ENCODE results near the gene C1orf105. TPM values are rescaled to one million over a fixed set of nuclear protein-coding genes. Genes with fewer than 3 reads are reported as not detected.

C1orf105 gene
- total and polyA plus RNA-seq, 2 of the 8 experiments (the other 6 are each of a cell fraction or from before 2014, with no cell fraction given), result not detected

DNA sequence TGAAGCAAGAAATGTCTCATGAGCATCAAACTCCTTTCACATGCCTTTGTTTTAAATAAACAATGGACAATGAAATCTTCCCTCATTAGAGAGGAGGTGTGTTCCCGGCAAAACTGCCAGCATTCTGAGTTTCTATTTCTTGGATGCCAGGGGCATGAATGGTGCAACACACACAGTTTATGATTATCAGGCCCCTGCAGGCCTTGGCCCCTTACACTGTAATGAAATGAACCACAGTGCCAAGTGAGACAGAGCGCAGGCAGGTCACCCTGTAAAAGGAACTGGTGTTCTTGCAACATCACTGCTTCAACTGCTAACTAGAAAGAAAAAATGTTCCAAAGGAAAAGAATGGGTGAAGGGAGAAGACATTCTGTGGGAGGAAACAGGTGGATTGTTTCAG, 27.2 kb downstream of the C1orf105 start:
- Histone ChIP-seq H3K4me3 (ENCODE audit: extremely low read depth in 1 of 4, insufficient read depth in 2 of 4, low read depth in 3 of 4, low read length in 4 of 4) (no peak overlapping the region), H4K91ac (replicated peaks; ENCODE audit: insufficient read length, low read length) (no peak overlapping the region), H3K4me2 (ENCODE audit: insufficient read depth in 1 of 2, low read depth in 2 of 2, low read length in 2 of 2) (no peak overlapping the region), H4K5ac (ENCODE audit: insufficient read length, low read depth, low read length) (no peak overlapping the region), H3K23ac (ENCODE audit: insufficient read length) (no peak overlapping the region), H3K9me3 (ENCODE audit: insufficient read depth in 2 of 2, low read depth in 1 of 2, low read length in 1 of 2) (no peaks in the 10 kb centered on the region), H3K14ac (ENCODE audit: insufficient read length) (no peak overlapping the region), H3K4ac (replicated peaks; ENCODE audit: insufficient read length, low read depth, low read length) (no peak overlapping the region), H3K18ac (ENCODE audit: extremely low read depth, low read length) (no peak overlapping the region), H2BK12ac (ENCODE audit: low read depth, low read length) (no peak overlapping the region), H2AFZ (ENCODE audit: low read length) (no peak overlapping the region), H3K9ac (replicated peaks in 1 of 4; ENCODE audit: extremely low read depth in 1 of 4, low read depth in 3 of 4, low read length in 3 of 4) (no peak overlapping the region), H2BK120ac (replicated peaks; ENCODE audit: low read depth, low read length) (no peak overlapping the region), H2BK5ac (ENCODE audit: low read depth, low read length) (no peak overlapping the region), H3K79me1 (ENCODE audit: low read depth, low read length) (no peaks in the 10 kb centered on the region), H3K23me2 (ENCODE audit: low read depth, low read length) (no peaks in the 10 kb centered on the region), H2BK15ac (ENCODE audit: low read length) (no peak overlapping the region), H4K8ac (ENCODE audit: extremely low read depth, insufficient read depth, low read length) (no peak overlapping the region), H3K36me3 (ENCODE audit: control insufficient read depth in 2 of 4, insufficient read depth in 4 of 4, low read length in 3 of 4) (no peaks in the 10 kb centered on the region), H3K79me2 (ENCODE audit: control insufficient read depth in 1 of 2, insufficient read depth in 2 of 2, low read length in 2 of 2) (peaks cover 0 to 8% of the 10 kb centered on the region in 2 experiments; a peak in 2 of 4 replicates), H3K27me3 (replicated peaks in 1 of 4; ENCODE audit: control insufficient read depth in 3 of 4, extremely low read depth in 1 of 4, insufficient read depth in 3 of 4, low read length in 3 of 4) (peaks cover 0 to 2% (median 0%) of the 10 kb centered on the region in 4 experiments; a peak in 1 of 7 replicates), H3K56ac (replicated peaks; ENCODE audit: insufficient read length, low read depth, low read length) (no peak overlapping the region), H3K27ac (ENCODE audit: low read depth, low read length) (no peak overlapping the region), H2AK5ac (ENCODE audit: low read depth, low read length) (no peak overlapping the region), H4K20me1 (replicated peaks in 1 of 2; ENCODE audit: control insufficient read depth in 1 of 2, insufficient read depth in 2 of 2, low read length in 2 of 2) (no peaks in the 10 kb centered on the region), H3K4me1 (replicated peaks in 1 of 4; ENCODE audit: control insufficient read depth in 3 of 4, insufficient read depth in 4 of 4, low read length in 3 of 4) (no peaks in the 10 kb centered on the region), H2BK20ac (ENCODE audit: low read length) (no peak overlapping the region)
- POLR2A ChIA-PET (ENCODE audit: partially characterized antibody), result no interaction called here
- no peak for DNase-seq (ENCODE audit: low read depth in 1 of 2, low spot score in 2 of 2)
- FAIRE-seq, result no peak
- TF ChIP-seq ZNF274 (IDR thresholded peaks at IDR 0.05; ENCODE audit: borderline replicate concordance, extremely low read depth, low read length) (no peak), NANOG (IDR thresholded peaks at IDR 0.05; ENCODE audit: insufficient read depth, low read depth, low read length, poor library complexity, severe bottlenecking) (no peak), SIRT6 (IDR thresholded peaks at IDR 0.05; ENCODE audit: low read length) (no peak)
- 87% methylated on average over 2 of the region's 2 CpGs; no CpG with 5 or more reads in 1 of the 2 experiments for WGBS, 2 experiments (ENCODE audit: extremely low coverage in 1 of 2, insufficient coverage in 1 of 2, insufficient read length in 1 of 2, insufficient replicate concordance in 2 of 2, low coverage in 1 of 2, low lambda C conversion rate in 2 of 2, missing lambda C conversion rate in 1 of 2)
- CTCF ChIA-PET (ENCODE audit: partially characterized antibody), result interaction anchor here (0.6 kb wide), 1 partner anchor 42 kb away, joined by 3 read pairs; no protein-coding TSS in a partner anchor
